Hematopoietic multipotent progenitor cell treated with erythropoietin and hydrocortisone succinate and interleukin-3 and kit ligand, for 17 days (in vitro differentiated cells): Measurements from ENCODE around the gene PDE3A.

ENCODE experiments used
- DNase-seq: peaks from one replicate; pipeline ENCODE4 v3.0.0-alpha.2; 2015; ENCODE audit warnings: low spot score

PDE3A gene

GRCh38 chr12:20424841-20425240 is 56.5 kb downstream of the PDE3A start:
- DNase-seq, result no peak

DNA sequence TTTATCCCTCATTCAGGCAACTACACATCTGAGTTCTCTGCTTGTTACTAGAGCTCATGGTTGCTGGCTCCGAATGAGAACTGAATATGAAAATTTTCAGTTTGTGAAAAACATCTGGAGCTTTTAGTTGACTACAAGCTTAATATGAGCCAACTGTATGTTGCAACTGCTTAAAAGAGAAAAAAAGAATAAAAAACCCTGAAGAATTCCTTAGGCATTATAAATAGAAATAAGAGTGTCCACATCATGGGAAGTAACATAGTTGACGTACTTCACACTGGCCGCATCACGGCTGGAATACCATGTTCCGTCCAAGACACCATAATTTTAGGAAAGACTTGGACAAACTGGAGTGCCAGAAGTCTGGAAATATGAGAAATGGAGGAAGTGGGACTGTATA is 57.9 kb downstream of the PDE3A start:
- no peak for DNase-seq

DNA sequence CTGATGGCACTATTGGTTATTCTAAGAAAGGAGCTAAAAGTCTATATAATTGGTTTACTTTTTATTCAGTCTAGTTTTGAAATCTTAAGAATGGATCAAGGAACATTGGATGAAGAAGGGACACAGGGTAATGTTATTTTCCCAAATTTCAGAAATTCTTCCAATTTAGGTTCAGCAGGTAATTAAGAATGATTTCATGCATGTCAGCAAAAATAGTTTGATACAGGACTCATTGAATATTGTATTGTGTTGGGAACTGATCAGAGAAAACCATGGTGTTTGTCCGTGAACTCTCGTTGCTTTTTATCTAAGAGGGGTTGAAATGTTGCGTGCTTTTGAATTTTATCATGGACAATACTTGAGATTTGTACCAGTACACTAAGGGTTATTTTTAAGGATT is 58.6 kb downstream of the PDE3A start:
- DNase-seq, result no peak

- DNase-seq, result no peak
These were observed 61.5 kb downstream of the PDE3A start for GRCh38 chr12:20429852-20430251.

DNA sequence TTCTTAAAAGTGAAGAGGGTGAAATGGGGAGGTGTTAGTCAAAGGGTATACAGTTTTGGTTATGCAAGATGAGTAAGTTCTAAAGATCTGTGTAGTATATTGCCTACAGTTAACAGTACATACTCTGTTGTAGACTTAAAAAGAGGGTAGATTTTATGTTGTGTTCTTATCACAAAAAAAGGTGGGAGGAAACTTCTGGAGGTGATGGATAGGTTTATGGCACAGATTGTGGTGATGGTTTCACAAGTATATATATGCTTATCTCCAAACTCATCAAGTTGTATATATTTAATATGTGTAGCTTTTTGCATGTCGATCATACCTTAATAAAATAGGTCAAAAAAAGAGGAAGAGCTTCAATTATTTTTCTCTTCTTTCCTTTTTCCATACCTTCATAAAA is 64.0 kb downstream of the PDE3A start:
- no peak for DNase-seq

GRCh38 chr12:20434996-20435395 is 66.7 kb downstream of the PDE3A start:
- DNase-seq, result no peak

GRCh38 chr12:20436316-20436715 is 68.0 kb downstream of the PDE3A start:
- DNase-seq, result no peak

- DNase-seq, result no peak
These were observed 70.0 kb downstream of the PDE3A start for GRCh38 chr12:20438299-20438779.

GRCh38 chr12:20439626-20440025 is 71.3 kb downstream of the PDE3A start:
- DNase-seq, result no peak

- no peak for DNase-seq
These were observed 72.1 kb downstream of the PDE3A start for GRCh38 chr12:20440408-20440807.

GRCh38 chr12:20442322-20442721 is 74.0 kb downstream of the PDE3A start:
- DNase-seq, result no peak

GRCh38 chr12:20443255-20443654 is 74.9 kb downstream of the PDE3A start:
- no peak for DNase-seq

DNA sequence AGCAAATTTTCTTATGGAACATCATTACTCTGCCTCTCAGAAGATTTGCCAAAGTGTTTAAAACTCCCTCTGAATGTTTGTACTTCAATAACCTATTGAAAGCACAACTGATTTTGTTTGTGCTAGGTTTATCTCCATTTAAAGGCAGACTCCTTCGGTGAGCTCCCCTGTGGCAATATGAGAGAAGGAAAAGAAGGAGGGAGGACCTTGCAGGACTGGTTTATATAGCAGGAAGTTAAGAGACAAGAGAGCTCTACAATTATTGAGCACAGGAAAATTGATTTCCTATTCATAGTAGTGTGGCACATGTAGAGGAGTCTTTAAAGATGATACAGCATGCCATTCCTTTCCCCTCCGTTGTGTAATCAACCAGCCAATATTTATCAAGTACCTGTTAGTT is 75.5 kb downstream of the PDE3A start:
- DNase-seq, result no peak

DNA sequence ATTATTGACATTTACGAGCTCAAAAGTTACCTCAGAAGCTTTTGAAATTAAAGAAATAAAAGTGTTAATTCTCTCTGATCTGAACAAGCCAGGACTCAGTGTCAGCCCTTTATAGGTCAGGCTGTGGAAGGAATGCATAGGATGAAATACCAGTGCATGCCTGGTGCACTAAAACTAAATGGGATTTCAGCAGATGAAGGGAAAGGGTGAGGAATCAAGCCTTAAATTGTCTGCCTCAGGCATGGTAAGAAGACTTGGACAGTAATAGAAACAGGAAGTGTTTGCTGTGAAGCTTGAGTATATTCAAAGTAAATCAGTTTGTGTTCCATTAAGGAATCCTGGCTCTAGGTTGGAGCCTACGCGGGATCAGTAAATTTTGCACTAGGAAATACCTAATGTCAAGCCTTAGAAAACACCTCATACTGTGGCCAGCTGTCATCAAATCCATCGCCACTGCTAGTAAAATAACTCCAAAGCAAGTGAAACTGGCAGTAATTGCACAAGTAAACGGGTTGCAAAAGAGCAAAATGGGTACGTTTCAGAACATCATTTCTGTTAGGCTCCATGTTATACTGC is 76.3 kb downstream of the PDE3A start:
- DNase-seq, result no peak

- no peak for DNase-seq
These were observed 77.3 kb downstream of the PDE3A start for GRCh38 chr12:20445687-20446086.

DNA sequence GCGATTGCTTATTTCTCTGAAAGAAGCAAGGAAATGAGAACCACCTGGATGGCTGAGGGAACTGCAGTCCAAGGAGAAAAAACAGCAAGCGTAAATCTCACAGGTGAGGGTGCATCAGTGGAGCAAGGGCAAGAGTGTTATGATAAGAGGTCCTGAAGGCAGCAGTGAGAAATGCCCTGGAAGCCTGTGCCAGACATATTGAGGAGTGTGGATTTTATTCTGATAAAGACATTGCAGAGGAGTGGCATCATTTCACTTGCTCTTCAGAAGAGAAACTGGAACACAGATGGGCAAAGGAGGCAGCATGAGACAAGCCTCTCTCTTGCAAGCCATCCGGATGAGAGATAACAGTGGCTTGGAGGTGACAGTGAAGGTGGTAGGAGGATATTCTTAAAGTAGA is 78.5 kb downstream of the PDE3A start:
- DNase-seq, result no peak

- no peak for DNase-seq
These were observed 80.4 kb downstream of the PDE3A start for GRCh38 chr12:20448781-20449180.

DNA sequence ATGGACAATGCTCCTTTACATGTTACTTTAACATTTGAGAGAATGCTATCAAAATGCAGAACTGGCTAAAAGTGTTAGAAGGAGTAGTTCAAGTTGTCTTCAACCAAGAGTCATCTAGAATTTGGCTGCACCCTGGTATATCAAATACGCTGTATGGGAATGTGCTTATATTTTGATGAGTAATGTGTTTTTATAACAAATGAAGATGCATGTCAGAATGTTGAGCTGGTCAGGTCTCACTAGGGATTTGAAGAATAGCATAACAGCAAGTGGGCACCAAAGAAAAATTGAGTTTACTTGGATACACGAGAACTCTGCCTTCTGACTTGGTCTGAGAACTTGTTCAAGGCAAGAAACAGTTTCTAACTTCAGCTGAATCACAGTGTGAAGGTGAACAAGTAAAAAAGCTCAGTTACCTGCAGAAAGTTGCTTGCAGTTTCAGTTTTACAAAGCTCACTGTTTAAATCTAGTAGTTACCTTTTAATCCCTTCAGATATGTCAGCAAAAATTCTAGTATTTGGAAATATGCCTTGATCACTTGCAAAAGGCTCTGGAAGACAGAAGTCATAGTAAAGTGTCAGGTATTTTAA is 82.3 kb downstream of the PDE3A start:
- DNase-seq, result no peak

DNA sequence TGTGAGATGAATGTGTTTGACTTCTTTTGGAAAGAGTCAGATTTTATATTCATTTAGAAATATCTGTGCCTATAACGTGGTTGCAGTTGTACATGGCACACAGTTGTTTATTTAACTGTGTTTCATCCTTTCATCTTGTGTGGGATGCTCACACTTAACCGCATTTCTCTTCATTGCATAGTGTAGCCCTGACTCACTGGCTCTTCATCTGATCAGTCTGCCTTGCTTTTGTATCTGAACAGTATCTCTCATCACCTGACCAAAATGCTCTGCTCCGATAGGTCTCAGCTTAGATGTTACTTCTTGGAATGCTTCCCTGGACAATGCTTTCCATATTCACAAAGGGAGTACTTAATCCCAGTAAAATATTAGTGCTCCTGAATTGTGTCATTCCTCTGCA is 83.4 kb downstream of the PDE3A start:
- DNase-seq, result no peak

DNA sequence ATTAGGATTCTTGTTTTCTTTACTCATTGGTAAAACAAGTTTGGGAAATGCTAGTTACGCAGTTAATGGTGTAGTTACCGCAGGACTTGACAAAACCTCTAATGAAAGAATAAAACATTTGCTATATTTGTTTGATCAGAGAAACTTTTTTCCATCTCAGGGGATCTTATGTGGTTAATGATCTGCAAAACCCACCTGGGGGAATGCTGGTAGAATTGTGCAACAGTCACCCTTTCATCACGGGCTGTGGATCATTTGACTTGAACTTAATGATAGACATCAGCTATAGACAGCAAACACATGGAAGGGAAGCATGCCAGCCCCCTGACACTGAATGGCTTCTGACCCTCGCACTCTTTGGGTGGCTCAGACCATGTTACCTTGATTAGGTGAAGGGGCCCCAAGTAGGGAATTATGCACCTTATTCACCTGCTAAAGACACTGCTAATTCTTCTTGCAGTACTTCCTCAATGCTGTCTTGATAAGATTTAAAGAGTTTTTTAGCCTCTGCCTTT is 84.2 kb downstream of the PDE3A start:
- DNase-seq, result no peak

GRCh38 chr12:20453756-20454310 is 85.5 kb downstream of the PDE3A start:
- no peak for DNase-seq

GRCh38 chr12:20455001-20455706 is 86.8 kb downstream of the PDE3A start:
- no peak for DNase-seq

- no peak for DNase-seq
These were observed 89.2 kb downstream of the PDE3A start for GRCh38 chr12:20457582-20457981.
